Endothelial cell (in vitro differentiated cells): ENCODE measurements around the gene P2RX2. TPM values are rescaled to one million over a fixed set of nuclear protein-coding genes. Genes with fewer than 3 reads are reported as not detected.

Source experiments
- DNase-seq: peaks from one replicate; pipeline ENCODE4 v3.0.0; 2021; ENCODE audit warnings: low spot score
- H3K27ac Mint-ChIP-seq: one replicate; pipeline ENCODE4 v1.8.0; 2021; ENCODE audit warnings: mixed read lengths, inconsistent platforms; ENCODE audit not compliant: unreplicated experiment
- H3K27me3 Mint-ChIP-seq: one replicate; pipeline ENCODE4 v1.8.0; 2021; ENCODE audit warnings: mild to moderate bottlenecking, moderate library complexity, mixed read lengths, inconsistent platforms; ENCODE audit not compliant: unreplicated experiment
- H3K36me3 Mint-ChIP-seq: one replicate; pipeline ENCODE4 v1.8.0; 2021; ENCODE audit warnings: mild to moderate bottlenecking, low read depth, mixed read lengths, inconsistent platforms; ENCODE audit not compliant: unreplicated experiment
- H3K4me1 Mint-ChIP-seq: one replicate; pipeline ENCODE4 v1.8.0; 2021; ENCODE audit warnings: mild to moderate bottlenecking, mixed read lengths, inconsistent platforms; ENCODE audit not compliant: unreplicated experiment
- H3K4me3 Mint-ChIP-seq: one replicate; pipeline ENCODE4 v1.8.0; 2021; ENCODE audit warnings: mild to moderate bottlenecking, mixed read lengths, inconsistent platforms; ENCODE audit not compliant: unreplicated experiment
- H3K9me3 Mint-ChIP-seq: one replicate; pipeline ENCODE4 v1.8.0; 2021; ENCODE audit warnings: mixed read lengths, inconsistent platforms; ENCODE audit not compliant: unreplicated experiment
- CTCF ChIP-seq: fragments of 200-600 bp; sonication (generic); IDR thresholded peaks from one replicate; pipeline ENCODE4 v1.5.0; 2021; ENCODE audit warnings: antibody characterized with exemption; ENCODE audit not compliant: unreplicated experiment
- total RNA-seq: library from RNA; stranded (reverse); fragmentation: NEBNext Ultra II Directional; extraction: Animal tissue kit (Norgen Biotek cat#: 25700); gene quantifications from one replicate; pipeline ENCODE4 v1.2.1, GENCODE V29; 2021; ENCODE audit not compliant: unreplicated experiment

The P2RX2 gene
- total RNA-seq, 1 donor from 2014 or later = not detected

- peak overlapping the region; percentile 72 for H3K4me3 Mint-ChIP-seq
- H3K36me3 Mint-ChIP-seq = peaks cover 5% of the 10 kb centered on the region
- no peak for DNase-seq
- no peaks in the 10 kb centered on the region for H3K9me3 Mint-ChIP-seq
- H3K4me1 Mint-ChIP-seq = peaks cover 12% of the 10 kb centered on the region
- H3K27me3 Mint-ChIP-seq = peaks cover 30% of the 10 kb centered on the region
- no peak overlapping the region for H3K27ac Mint-ChIP-seq
- TF ChIP-seq CTCF = no peak
These were observed 15.9 kb upstream of the P2RX2 start for GRCh38 chr12:132602572-132603239.

- peaks cover 17% of the 10 kb centered on the region for H3K4me1 Mint-ChIP-seq
- peak; percentile 28 for DNase-seq
- no peak for TF ChIP-seq CTCF
- H3K27me3 Mint-ChIP-seq = peaks cover 33% of the 10 kb centered on the region
- H3K4me3 Mint-ChIP-seq = no peak overlapping the region
- no peak overlapping the region for H3K27ac Mint-ChIP-seq
- H3K36me3 Mint-ChIP-seq = peaks cover 4% of the 10 kb centered on the region
- no peaks in the 10 kb centered on the region for H3K9me3 Mint-ChIP-seq
These were observed 15.1 kb upstream of the P2RX2 start for GRCh38 chr12:132603240-132604150.

GRCh38 chr12:132604151-132604618 is 14.4 kb upstream of the P2RX2 start:
- peak; percentile 3 for DNase-seq
- no peak overlapping the region for H3K4me3 Mint-ChIP-seq
- TF ChIP-seq CTCF = no peak
- H3K27me3 Mint-ChIP-seq = peaks cover 28% of the 10 kb centered on the region
- H3K4me1 Mint-ChIP-seq = peaks cover 13% of the 10 kb centered on the region
- peaks cover 4% of the 10 kb centered on the region for H3K36me3 Mint-ChIP-seq
- H3K27ac Mint-ChIP-seq = no peak overlapping the region
- H3K9me3 Mint-ChIP-seq = no peaks in the 10 kb centered on the region

- no peak overlapping the region for H3K27ac Mint-ChIP-seq
- peaks cover 21% of the 10 kb centered on the region for H3K27me3 Mint-ChIP-seq
- H3K9me3 Mint-ChIP-seq = no peaks in the 10 kb centered on the region
- no peak for DNase-seq
- H3K4me1 Mint-ChIP-seq = peaks cover 13% of the 10 kb centered on the region
- peaks cover 4% of the 10 kb centered on the region for H3K36me3 Mint-ChIP-seq
- TF ChIP-seq CTCF = no peak
- no peak overlapping the region for H3K4me3 Mint-ChIP-seq
These were observed 13.7 kb upstream of the P2RX2 start for GRCh38 chr12:132604668-132605441.
